ENCODE measurements around the gene EML6. TPM values are rescaled to one million over a fixed set of nuclear protein-coding genes. Genes with fewer than 3 reads are reported as not detected.

Gene EML6
- total and polyA plus RNA-seq, 2 experiments from 2014 or later, result 2.7 to 6.2 TPM

- no peak overlapping the region for H3K27ac Mint-ChIP-seq
- no peak overlapping the region for H3K4me3 ChIP-seq
- DNase-seq (ENCODE audit: low spot score), result no peak
- TF ChIP-seq EZH2 (IDR thresholded peaks at IDR 0.05; ENCODE audit: low read depth, unreplicated experiment) (no peak), STAT1 (IDR thresholded peaks at IDR 0.05; ENCODE audit: unreplicated experiment) (no peak), ZNF114 (CRISPR knock-in tag; IDR thresholded peaks at IDR 0.05) (no peak), ZNF331 (CRISPR knock-in tag; IDR thresholded peaks at IDR 0.05; ENCODE audit: low read depth) (no peak)
- no peak overlapping the region for H2AFZ ChIP-seq
- no peak overlapping the region for H3K4me2 ChIP-seq
- no peak overlapping the region for H3K4me3 Mint-ChIP-seq
- H3K4me1 ChIP-seq (ENCODE audit: insufficient read depth), result peaks cover 8% of the 10 kb centered on the region
- no peaks in the 10 kb centered on the region for H3K79me2 ChIP-seq (replicated peaks; ENCODE audit: insufficient read depth)
- ATAC-seq, result no peak
- H3K4me1 Mint-ChIP-seq, result peaks cover 16% of the 10 kb centered on the region
- 0 out of 2 replicates have a peak, but pooled peaks cover 2% of the 10 kb centered on the region for H4K20me1 ChIP-seq (replicated peaks; ENCODE audit: insufficient read depth)
- no peaks in the 10 kb centered on the region for H3K9me2 ChIP-seq (ENCODE audit: insufficient read depth)
- no peaks in the 10 kb centered on the region for H3K36me3 ChIP-seq (ENCODE audit: insufficient read depth)
- no peak overlapping the region for H3K27ac ChIP-seq (ENCODE audit: low read depth)
- peaks cover 7% of the 10 kb centered on the region for H3K27me3 Mint-ChIP-seq (ENCODE audit: insufficient read depth, low read depth, poor library complexity)
- peaks cover 9% of the 10 kb centered on the region; the same call in 2 of the 3 replicates for H3K36me3 Mint-ChIP-seq (ENCODE audit: low read depth)
- H3F3A ChIP-seq (replicated peaks; ENCODE audit: low read depth), result no peaks in the 10 kb centered on the region
- H3K27me3 ChIP-seq (ENCODE audit: insufficient read depth), result no peaks in the 10 kb centered on the region
- H3K9me3 Mint-ChIP-seq, result no peaks in the 10 kb centered on the region
These were observed 48.2 kb upstream of the EML6 start for GRCh38 chr2:54675281-54675680.

DNA sequence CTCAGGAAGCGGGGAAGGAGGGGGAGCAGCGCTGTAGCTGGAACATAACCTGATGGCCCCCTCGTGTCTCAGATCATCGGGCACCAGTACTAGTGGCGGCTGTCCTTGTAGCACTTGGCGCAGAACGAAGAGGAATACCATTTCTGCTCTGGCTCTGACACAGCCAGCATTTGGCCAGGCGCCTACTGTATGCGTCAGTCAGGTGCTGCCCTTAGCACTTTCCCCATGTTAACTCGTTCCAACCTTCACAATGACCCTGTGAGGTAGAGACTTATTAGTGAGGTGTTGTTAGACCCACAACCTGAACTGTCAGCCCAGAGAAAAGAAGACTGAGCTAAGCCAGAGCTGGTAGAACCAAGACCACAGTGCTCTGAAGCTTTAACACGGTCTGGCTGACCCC, 47.7 kb upstream of the EML6 start:
- ATAC-seq, result no peak
- H3K36me3 Mint-ChIP-seq (ENCODE audit: low read depth), result peaks cover 4% of the 10 kb centered on the region; the same call in 2 of the 3 replicates

More for the DNA sequence above, 47.7 kb upstream of the EML6 start:
- no peaks in the 10 kb centered on the region for H3K9me2 ChIP-seq (ENCODE audit: insufficient read depth)
- no peak for DNase-seq (ENCODE audit: low spot score)
- Mint-ChIP-seq H3K9me3 (no peaks in the 10 kb centered on the region), H3K4me3 (no peak overlapping the region), H3K27ac (no peak overlapping the region), H3K4me1 (peaks cover 16% of the 10 kb centered on the region), H3K27me3 (ENCODE audit: insufficient read depth, low read depth, poor library complexity) (peaks cover 7% of the 10 kb centered on the region)
- H3K79me2 ChIP-seq (replicated peaks; ENCODE audit: insufficient read depth), result no peaks in the 10 kb centered on the region
- no peaks in the 10 kb centered on the region for H3K36me3 ChIP-seq (ENCODE audit: insufficient read depth)
- H3K27ac ChIP-seq (ENCODE audit: low read depth), result no peak overlapping the region
- no peak overlapping the region for H3K4me2 ChIP-seq
- H3K27me3 ChIP-seq (ENCODE audit: insufficient read depth), result no peaks in the 10 kb centered on the region
- H3F3A ChIP-seq (replicated peaks; ENCODE audit: low read depth), result no peaks in the 10 kb centered on the region
- TF ChIP-seq REST (IDR thresholded peaks at IDR 0.05; ENCODE audit: unreplicated experiment), result no peak
- peaks cover 8% of the 10 kb centered on the region for H3K4me1 ChIP-seq (ENCODE audit: insufficient read depth)
- no peaks in the 10 kb centered on the region for H4K20me1 ChIP-seq (replicated peaks; ENCODE audit: insufficient read depth)
- H3K4me3 ChIP-seq, result no peak overlapping the region
- H2AFZ ChIP-seq, result no peak overlapping the region

Data from GM23338 (cell line).